SK-N-SH (cell line): ENCODE measurements around the gene ZDHHC18. TPM values are rescaled to one million over a fixed set of nuclear protein-coding genes. Genes with fewer than 3 reads are reported as not detected.

Experiments
- CTCF ChIA-PET: fragments of 300-600, 350-600 bp; formaldehyde crosslinking; extraction: SDS; loops from one replicate; lab custom pipeline; 2021; lab: Yijun Ruan, JAX
- POLR2A ChIA-PET: fragments of 350-600 bp; sonication (Branson Sonifier 250); formaldehyde crosslinking; extraction: SDS; loops from one replicate; lab custom pipeline; 2020; ENCODE audit warnings: antibody characterized with exemption, inconsistent platforms; lab: Yijun Ruan, JAX
- DNase-seq: peaks from one replicate; pipeline ENCODE4 v3.0.0; 2012
- H2AFZ ChIP-seq: fragments of 200-600 bp; sonication (generic); 2 replicates; pipeline ENCODE4 v1.8.1; 2016; ENCODE audit warnings: antibody characterized with exemption, mild to moderate bottlenecking, low read depth
- H3F3A ChIP-seq: fragments of 200-600 bp; sonication (generic); replicated peaks from 2 replicates; pipeline ENCODE3; 2016; ENCODE audit warnings: antibody characterized with exemption, mild to moderate bottlenecking; ENCODE audit not compliant: insufficient read depth
- H3K27ac ChIP-seq, 2 experiments: fragments of 200-500 bp in 1 of 2; fragments of 200-600 bp in 1 of 2; sonication (Bioruptor generic) in 1 of 2; sonication (generic), shearing (Covaris generic) in 1 of 2; 2 replicates each; pipeline versions ENCODE4 v1.5.1 to v1.6.1; 2014 to 2016; ENCODE audit warnings: low read depth in 2 of 2, inconsistent platforms in 1 of 2, low read length in 1 of 2, mild to moderate bottlenecking in 1 of 2, mixed read lengths in 1 of 2
- H3K27me3 ChIP-seq: fragments of 200-600 bp; sonication (generic), shearing (Covaris generic); 2 replicates; pipeline ENCODE4 v1.6.1; 2016; ENCODE audit warnings: mixed run types; ENCODE audit not compliant: insufficient read depth
- H3K36me3 ChIP-seq, 2 experiments: fragments of 200-500 bp in 1 of 2; fragments of 200-600 bp in 1 of 2; sonication (Bioruptor generic) in 1 of 2; sonication (generic) in 1 of 2; replicated peaks in 1 of 2; 2 replicates each; pipeline versions ENCODE3 to v1.5.1; 2014 to 2016; ENCODE audit warnings: low read length in 1 of 2, mild to moderate bottlenecking in 1 of 2; ENCODE audit not compliant: insufficient read depth in 2 of 2, control insufficient read depth in 1 of 2
- H3K4me1 ChIP-seq, 2 experiments: fragments of 200-500 bp in 1 of 2; fragments of 200-600 bp in 1 of 2; sonication (Bioruptor generic) in 1 of 2; sonication (generic), shearing (Covaris generic) in 1 of 2; 2 replicates each; pipeline versions ENCODE4 v1.5.1 to v1.6.1; 2014 to 2016; ENCODE audit warnings: low read depth in 1 of 2, low read length in 1 of 2, mixed run types in 1 of 2; ENCODE audit not compliant: insufficient read depth in 2 of 2, control insufficient read depth in 1 of 2
- H3K4me2 ChIP-seq: fragments of 200-600 bp; sonication (generic), shearing (Covaris generic); 2 replicates; pipeline ENCODE4 v1.6.1; 2017; ENCODE audit warnings: mixed run types
- H3K4me3 ChIP-seq, 2 experiments: fragments of 200-500 bp in 1 of 2; fragments of 200-600 bp in 1 of 2; sonication (Bioruptor generic) in 1 of 2; sonication (generic), shearing (Covaris generic) in 1 of 2; 2 replicates each; pipeline versions ENCODE4 v1.5.1 to v1.8.1; 2014 to 2016; ENCODE audit warnings: low read depth in 2 of 2, inconsistent platforms in 1 of 2, low read length in 1 of 2, mild to moderate bottlenecking in 1 of 2, mixed read lengths in 1 of 2, moderate library complexity in 1 of 2
- H3K79me2 ChIP-seq: fragments of 200-600 bp; sonication (generic); 2 replicates; pipeline ENCODE4 v1.8.1; 2017; ENCODE audit warnings: mild to moderate bottlenecking; ENCODE audit not compliant: insufficient read depth
- H3K9ac ChIP-seq: fragments of 200-600 bp; sonication (generic); 2 replicates; pipeline ENCODE4 v1.6.1; 2017; ENCODE audit warnings: mixed run types
- H3K9me2 ChIP-seq: fragments of 200-600 bp; sonication (generic); 2 replicates; pipeline ENCODE4 v1.6.1; 2017; ENCODE audit warnings: mixed run types
- H3K9me3 ChIP-seq: fragments of 200-600 bp; sonication (generic); 2 replicates; pipeline ENCODE4 v1.6.1; 2017; ENCODE audit warnings: mixed run types, mild to moderate bottlenecking, moderate library complexity
- H4K20me1 ChIP-seq: fragments of 200-600 bp; sonication (generic); 2 replicates; pipeline ENCODE4 v1.6.1; 2017; ENCODE audit warnings: mild to moderate bottlenecking, mixed run types; ENCODE audit not compliant: insufficient read depth
- CHD2 ChIP-seq: fragments of 150-350 bp; IDR thresholded peaks from 2 replicates; pipeline ENCODE4 v1.6.1; 2018; ENCODE audit warnings: low read length; ENCODE audit not compliant: partially characterized antibody
- CTCF ChIP-seq: fragments of 200-600 bp; sonication (generic); IDR thresholded peaks from 2 replicates; pipeline ENCODE4 v1.6.1; 2017; ENCODE audit warnings: antibody characterized with exemption, mild to moderate bottlenecking, moderate library complexity
- ELF1 ChIP-seq: IDR thresholded peaks from 2 replicates; pipeline ENCODE4 v1.4.0; 2012
- EP300 ChIP-seq, 2 experiments: IDR thresholded peaks; 2 replicates each; pipeline versions ENCODE4 v1.4.0 to v1.6.1; 2012; ENCODE audit warnings: borderline replicate concordance in 1 of 2, low read depth in 1 of 2, low read length in 1 of 2
- FOSL2 ChIP-seq: IDR thresholded peaks from 2 replicates; pipeline ENCODE4 v1.4.0; 2012; ENCODE audit warnings: low read depth, mild to moderate bottlenecking, moderate library complexity, borderline replicate concordance
- GABPA ChIP-seq: IDR thresholded peaks from 2 replicates; pipeline ENCODE4 v1.4.0; 2012; ENCODE audit warnings: low read depth, mild to moderate bottlenecking
- IRF3 ChIP-seq: fragments of 150-350 bp; IDR thresholded peaks from 2 replicates; pipeline ENCODE4 v1.6.1; 2016; ENCODE audit warnings: mild to moderate bottlenecking, low read depth, low read length
- MAX ChIP-seq: IDR thresholded peaks from 2 replicates; pipeline ENCODE4 v1.4.0; 2012; ENCODE audit warnings: low read depth
- NFIC ChIP-seq: IDR thresholded peaks from 2 replicates; pipeline ENCODE4 v1.4.0; 2012; ENCODE audit warnings: borderline replicate concordance
- NRF1 ChIP-seq: IDR thresholded peaks from 2 replicates; pipeline ENCODE4 v1.6.1; 2012; ENCODE audit warnings: low read depth, mild to moderate bottlenecking, low read length
- PBX3 ChIP-seq: IDR thresholded peaks from 2 replicates; pipeline ENCODE4; 2012
- RAD21 ChIP-seq: IDR thresholded peaks from 2 replicates; pipeline ENCODE4 v1.6.1; 2012; ENCODE audit warnings: mild to moderate bottlenecking, low read length
- RCOR1 ChIP-seq: fragments of 150-350 bp; IDR thresholded peaks from 2 replicates; pipeline ENCODE4 v1.6.1; 2017; ENCODE audit warnings: antibody characterized with exemption, low read length
- REST ChIP-seq: IDR thresholded peaks from 2 replicates; pipeline ENCODE4 v1.6.1; 2012; ENCODE audit warnings: mild to moderate bottlenecking, low read depth, low read length, moderate library complexity
- SIN3A ChIP-seq: IDR thresholded peaks from 2 replicates; pipeline ENCODE4 v1.6.1; 2012; ENCODE audit warnings: low read depth, mild to moderate bottlenecking, low read length, moderate library complexity, borderline replicate concordance
- TAF1 ChIP-seq: IDR thresholded peaks from 2 replicates; pipeline ENCODE4 v1.6.1; 2012; ENCODE audit warnings: low read depth, mild to moderate bottlenecking, low read length, moderate library complexity, borderline replicate concordance
- TEAD4 ChIP-seq: IDR thresholded peaks from 2 replicates; pipeline ENCODE4 v1.4.0; 2012; ENCODE audit warnings: mild to moderate bottlenecking, borderline replicate concordance; ENCODE audit not compliant: insufficient read depth
- USF1 ChIP-seq: IDR thresholded peaks from 2 replicates; pipeline ENCODE4 v1.4.0; 2012; ENCODE audit warnings: low read depth, borderline replicate concordance
- USF2 ChIP-seq: fragments of 150-350 bp; IDR thresholded peaks from 2 replicates; pipeline ENCODE4 v1.6.1; 2017; ENCODE audit warnings: antibody characterized with exemption, low read length, low read depth, borderline replicate concordance
- WGBS: methylation state at CpG from one replicate; pipeline ENCODE4 v1.1.6; 2017; ENCODE audit warnings: low lambda C conversion rate; 5-methylcytosine and 5-hydroxymethylcytosine counted together
- polyA plus RNA-seq, 3 experiments: library from polyadenylated mRNA; depleted of rRNA; stranded (reverse); fragments of >200 nt; gene quantifications; 2 replicates each; pipeline ENCODE4 v1.2.3, GENCODE V29; 2012

The ZDHHC18 gene
- polyA plus RNA-seq, 1 of the 3 experiments (the other 2 are of a cell fraction): 33.0 TPM

- no peak overlapping the region for H3K4me2 ChIP-seq
- no peak overlapping the region for H3K27ac ChIP-seq
- H3K79me2 ChIP-seq: peaks cover 36% of the 10 kb centered on the region
- 94% methylated on average over 15 of the region's 16 CpGs for WGBS
- TF ChIP-seq IRF3: no peak
- TF ChIP-seq SIN3A: no peak
- TF ChIP-seq CTCF: no peak
- TF ChIP-seq EP300 (IDR thresholded peaks at IDR 0.05; ENCODE audit: borderline replicate concordance in 1 of 2, low read depth in 1 of 2, low read length in 1 of 2): no peak
- no peak for TF ChIP-seq NFIC
- TF ChIP-seq CHD2: no peak
- no peak for TF ChIP-seq REST
- TF ChIP-seq GABPA: no peak
- no peak for TF ChIP-seq FOSL2
- TF ChIP-seq NRF1: no peak
- no peak for TF ChIP-seq RAD21
- no peak for TF ChIP-seq PBX3
- TF ChIP-seq USF2: no peak
- TF ChIP-seq TEAD4: no peak
- TF ChIP-seq MAX: no peak
- no peak for TF ChIP-seq ELF1
- no peak for TF ChIP-seq RCOR1
- TF ChIP-seq USF1: no peak
- TF ChIP-seq TAF1: no peak
- H4K20me1 ChIP-seq: no peaks in the 10 kb centered on the region
- H3K36me3 ChIP-seq: peaks cover 13 to 33% of the 10 kb centered on the region in 2 experiments
- no peak for DNase-seq
- ChIA-PET POLR2A (no interaction called here), CTCF (interaction anchor here (0.8 to 3.5 kb wide), 3 partner anchors 28 to 229 kb away, joined by 3 to 15 read pairs (median 5); no protein-coding TSS in a partner anchor)
- peaks cover 0 to 15% of the 10 kb centered on the region in 2 experiments; a peak in 1 of 4 replicates for H3K4me1 ChIP-seq
- H3K9me2 ChIP-seq: no peaks in the 10 kb centered on the region
- H3K9me3 ChIP-seq: no peaks in the 10 kb centered on the region
- no peak overlapping the region for H2AFZ ChIP-seq
- H3F3A ChIP-seq: peaks cover 3% of the 10 kb centered on the region
- no peak overlapping the region for H3K4me3 ChIP-seq
- H3K27me3 ChIP-seq: no peaks in the 10 kb centered on the region
- no peak overlapping the region for H3K9ac ChIP-seq
Measured at GRCh38 chr1:26832249-26832960, 5.9 kb downstream of the ZDHHC18 start.
